Raji (cell line): ENCODE data around the gene ARTN.

ENCODE experiments used
- POLR2A ChIP-seq: IDR thresholded peaks from 2 replicates; pipeline ENCODE4 v1.6.1; 2011; ENCODE audit warnings: low read depth, low read length, control low read depth; ENCODE audit not compliant: insufficient read depth

The ARTN gene

GRCh38 chr1:43933386-43934100 lies at the start of gene ARTN:
Gene ARTN (plus strand): TSS chr1:43933801. CDS start chr1:43935657, 1,856 bp downstream.
- TF ChIP-seq POLR2A = no peak

DNA sequence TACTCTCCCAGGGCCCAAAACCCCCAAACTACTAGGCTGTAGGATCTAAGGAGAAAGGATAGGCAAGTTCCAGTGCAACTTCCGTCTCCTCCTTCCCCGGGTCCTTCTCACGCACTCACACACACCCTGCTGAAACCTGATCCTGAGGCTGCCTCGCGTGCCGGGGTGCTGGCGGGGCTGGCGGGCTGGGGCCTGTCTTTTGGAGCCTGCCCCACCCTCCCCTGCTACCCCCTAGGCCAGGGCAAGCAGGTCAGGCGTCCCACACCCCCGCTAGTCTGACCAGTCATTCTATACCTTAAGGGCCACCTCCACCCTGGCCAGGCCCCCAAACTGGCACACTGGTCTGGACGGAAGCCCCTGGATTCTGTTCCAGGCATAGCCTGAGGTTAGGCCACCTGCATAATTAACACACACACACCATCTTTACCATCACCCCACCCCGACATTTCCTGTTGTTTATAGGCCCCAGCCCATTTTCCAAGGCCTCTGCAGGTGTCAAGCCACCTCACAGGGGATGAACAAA lies 48.3 kb upstream of the ARTN start:
- TF ChIP-seq POLR2A = no peak

GRCh38 chr1:43887748-43888147 lies 45.9 kb upstream of the ARTN start:
- no peak for TF ChIP-seq POLR2A

DNA sequence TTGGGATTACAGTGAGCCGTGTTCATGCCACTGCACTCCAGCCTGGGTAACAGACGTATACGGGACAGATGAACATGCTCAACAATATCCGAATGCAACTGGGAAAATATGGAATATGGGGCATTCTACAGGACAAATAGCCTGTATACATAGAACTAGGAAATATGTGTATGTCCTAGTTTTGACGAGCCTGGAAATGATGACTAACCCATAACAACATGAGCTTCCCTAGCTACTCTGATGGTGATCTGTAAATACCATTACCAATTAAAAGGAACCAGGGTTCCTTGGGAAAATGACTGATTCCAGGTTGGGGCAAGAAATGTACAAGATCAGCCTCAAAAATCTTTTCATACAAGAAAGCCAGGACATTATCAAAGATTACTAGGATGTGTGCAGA lies 42.8 kb upstream of the ARTN start:
- no peak for TF ChIP-seq POLR2A

DNA sequence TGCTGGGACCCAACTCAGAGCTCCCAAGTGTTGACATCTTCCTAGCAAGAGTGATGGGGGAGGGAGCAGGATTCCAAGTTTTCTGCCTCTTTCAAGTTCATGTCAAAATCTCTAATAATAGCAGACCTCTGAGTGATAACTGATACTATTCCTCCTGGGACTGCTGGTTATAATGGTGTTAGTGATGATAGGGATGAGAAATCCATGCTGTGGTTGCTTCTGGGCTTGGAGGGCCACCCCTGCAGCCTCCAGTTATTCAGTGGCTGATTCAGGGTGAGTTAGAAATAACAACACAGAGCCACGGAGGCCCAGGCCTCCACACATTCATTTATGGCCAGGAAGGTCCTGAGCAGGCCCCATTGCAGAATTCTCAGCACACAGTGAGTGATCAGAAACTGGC lies 40.6 kb upstream of the ARTN start:
- TF ChIP-seq POLR2A = no peak

DNA sequence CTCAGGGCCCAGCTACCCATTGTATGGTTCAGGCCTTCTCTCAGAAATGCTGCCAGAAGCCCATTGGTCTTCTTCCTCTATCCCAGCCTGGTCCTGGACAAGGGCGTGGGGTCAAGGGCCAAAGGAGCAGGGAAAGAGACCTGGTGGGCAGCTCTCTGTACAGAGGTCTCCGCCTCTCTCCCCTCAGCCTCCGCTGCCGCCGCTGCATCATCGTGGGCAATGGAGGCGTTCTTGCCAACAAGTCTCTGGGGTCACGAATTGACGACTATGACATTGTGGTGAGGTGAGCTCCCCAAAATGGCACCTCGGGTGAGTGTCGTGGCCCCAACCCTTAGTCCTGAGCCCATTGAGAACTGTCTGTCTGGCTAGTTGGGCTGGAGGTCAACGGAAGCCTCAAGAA lies 34.6 kb upstream of the ARTN start:
- no peak for TF ChIP-seq POLR2A

DNA sequence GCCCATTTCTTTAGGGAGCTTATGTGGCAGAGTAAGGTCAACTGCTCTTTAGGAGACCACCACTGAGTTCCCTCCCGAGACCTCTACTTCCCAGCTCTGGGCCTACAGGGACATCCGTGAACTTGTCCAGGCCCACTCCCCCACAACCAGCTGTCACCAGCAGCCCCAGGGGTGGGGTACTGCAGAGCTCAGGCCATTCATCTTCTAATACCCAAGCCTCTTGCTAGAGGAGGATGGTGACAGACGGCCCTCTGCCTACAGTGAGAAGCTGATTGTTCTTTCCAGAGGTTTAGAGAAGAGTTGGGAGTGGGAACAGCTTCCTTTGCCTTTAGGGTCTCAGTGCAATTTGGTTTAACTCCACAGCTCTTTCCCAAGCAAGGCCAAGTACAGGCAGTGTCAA lies 33.2 kb upstream of the ARTN start:
- TF ChIP-seq POLR2A = no peak

- no peak for TF ChIP-seq POLR2A
Measured at GRCh38 chr1:43901196-43901961, 32.2 kb upstream of the ARTN start.

DNA sequence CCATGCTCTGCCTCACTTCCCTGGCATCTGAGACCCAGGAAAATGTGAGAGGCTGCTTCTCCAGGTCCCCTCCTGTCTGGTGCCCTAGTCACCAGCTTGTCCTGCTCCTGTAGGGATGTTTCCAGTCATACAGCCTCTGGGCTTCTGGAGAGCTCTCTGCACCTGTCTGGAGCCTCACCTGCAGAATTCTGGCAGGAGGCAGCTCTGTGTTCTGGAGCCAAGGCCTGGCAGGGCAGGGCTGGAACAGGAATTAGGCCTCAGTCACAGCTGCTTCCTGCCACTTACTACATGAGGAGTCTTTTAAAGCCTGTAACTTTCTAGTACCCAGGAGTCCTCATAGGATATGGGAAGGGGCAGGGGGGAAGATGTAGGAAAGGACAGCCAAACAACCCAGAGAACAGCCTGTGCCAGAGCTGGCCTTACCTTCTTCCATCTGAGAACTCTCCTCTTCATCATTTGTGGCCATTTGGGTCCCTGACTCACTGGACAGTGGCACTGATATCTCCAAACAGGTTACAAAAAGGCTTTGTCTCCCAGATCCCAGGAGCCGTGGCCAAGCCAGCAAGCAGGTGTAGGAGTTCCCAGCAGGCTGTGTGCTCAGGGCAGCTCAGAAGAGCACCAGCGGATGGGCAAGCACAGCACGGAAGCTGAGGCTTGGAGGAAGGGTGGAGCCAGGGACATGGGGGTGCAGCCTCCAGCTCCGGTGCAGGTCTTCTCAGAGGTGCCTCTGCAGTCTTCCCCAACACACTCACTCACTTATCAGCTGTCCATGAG lies 31.4 kb upstream of the ARTN start:
- TF ChIP-seq POLR2A = no peak

- no peak for TF ChIP-seq POLR2A
Measured at GRCh38 chr1:43904660-43905551, 28.7 kb upstream of the ARTN start.

DNA sequence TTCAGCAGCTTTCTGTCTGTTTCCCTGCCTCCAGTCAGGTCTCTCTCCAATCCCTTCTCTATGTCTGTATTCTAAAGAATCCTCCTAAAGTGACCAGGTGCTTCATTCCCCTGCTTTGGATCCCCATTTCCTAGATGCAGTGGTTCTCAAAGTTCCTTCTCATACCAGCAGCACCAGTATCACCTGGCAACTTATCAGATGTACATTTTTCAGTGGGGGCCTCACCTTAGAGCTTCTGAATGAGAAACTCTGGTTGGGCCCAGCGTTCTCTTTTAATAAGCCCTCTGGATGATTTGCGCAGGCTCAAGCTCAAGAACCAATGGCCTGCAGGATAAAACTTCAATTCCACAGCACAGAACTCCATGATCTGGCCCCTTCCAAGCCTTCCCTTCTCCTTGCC lies 25.4 kb upstream of the ARTN start:
- no peak for TF ChIP-seq POLR2A

DNA sequence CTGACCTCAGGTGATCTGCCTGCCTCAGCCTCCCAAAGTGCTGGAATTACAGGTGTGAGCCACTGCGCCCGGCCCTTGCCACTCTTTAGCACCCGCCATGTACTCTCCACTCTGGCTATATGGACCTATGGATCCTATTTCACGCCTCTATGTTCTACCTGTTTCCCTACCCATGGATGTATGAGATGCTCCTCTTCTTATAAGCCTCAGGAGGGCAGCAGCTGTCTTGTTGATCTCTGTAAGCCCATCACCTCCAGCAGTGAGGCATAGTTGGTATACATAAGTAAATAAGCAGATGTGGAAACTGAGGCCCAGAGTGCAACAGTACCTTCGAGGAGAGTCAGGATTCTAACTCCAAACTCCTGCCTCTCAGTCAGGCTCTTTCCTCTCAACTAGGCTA lies 24.7 kb upstream of the ARTN start:
- TF ChIP-seq POLR2A = no peak

DNA sequence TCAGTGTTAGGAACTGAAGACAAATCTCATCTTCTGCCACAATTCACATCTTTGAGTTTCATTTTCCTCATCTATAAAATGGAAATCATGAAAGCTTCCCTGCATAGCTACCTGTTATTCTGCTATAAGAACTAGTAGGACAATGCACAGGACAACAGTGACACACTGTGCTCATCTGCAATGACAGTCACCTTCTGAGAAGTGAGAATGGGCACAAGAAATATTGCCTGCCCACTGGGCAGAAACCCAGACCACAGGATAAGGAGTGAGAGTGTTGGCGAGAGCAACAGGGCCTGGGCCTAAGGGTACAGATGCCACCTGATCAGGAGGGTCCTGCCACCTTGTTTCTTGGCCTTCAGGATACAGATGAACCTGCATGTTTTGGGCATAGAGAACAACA lies 23.3 kb upstream of the ARTN start:
- no peak for TF ChIP-seq POLR2A

- no peak for TF ChIP-seq POLR2A
Measured at GRCh38 chr1:43912607-43913006, 21.0 kb upstream of the ARTN start.

DNA sequence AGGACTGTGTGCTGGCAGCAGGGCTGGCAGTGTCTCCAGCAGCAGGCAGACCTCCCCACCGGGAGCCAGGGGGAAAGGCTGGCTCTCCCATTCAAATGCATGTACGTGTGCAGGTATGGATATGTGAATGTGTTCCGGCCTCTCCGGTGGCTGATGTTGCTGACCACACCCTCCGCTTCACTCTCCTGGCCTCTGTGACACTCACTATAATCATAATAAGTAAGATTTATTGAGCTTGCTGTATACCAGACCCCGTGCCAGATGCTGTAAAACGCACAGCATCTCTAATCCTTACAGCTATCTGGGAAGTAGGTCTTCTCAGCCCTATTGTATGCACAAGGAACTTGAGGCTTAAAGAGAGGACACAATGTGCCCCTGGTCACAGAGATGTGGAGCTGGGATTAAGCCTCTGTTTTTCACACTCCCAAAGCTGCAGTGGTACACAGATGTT lies 20.5 kb upstream of the ARTN start:
- no peak for TF ChIP-seq POLR2A
